KOPT-K1 (cell line): ENCODE results near the gene ADGRD1.

Experiments
- H3K27ac ChIP-seq: fragments of 200-600 bp; sonication (generic); 2 replicates; pipeline ENCODE4 v1.5.1; 2016; ENCODE audit warnings: antibody characterized with exemption, mild to moderate bottlenecking, low read depth, low read length; ENCODE audit not compliant: poor library complexity, severe bottlenecking
- H3K36me3 ChIP-seq: fragments of 200-600 bp; sonication (generic); 2 replicates; pipeline ENCODE4 v1.5.1; 2017; ENCODE audit warnings: antibody characterized with exemption, mild to moderate bottlenecking, low read length, moderate library complexity; ENCODE audit not compliant: insufficient read depth
- H3K9me3 ChIP-seq: fragments of 200-600 bp; sonication (generic); 2 replicates; pipeline ENCODE4 v1.5.1; 2017; ENCODE audit warnings: antibody characterized with exemption, low read length, mild to moderate bottlenecking; ENCODE audit not compliant: insufficient read depth, poor library complexity, severe bottlenecking

The ADGRD1 gene

GRCh38 chr12:131087302-131087818 lies 133.7 kb downstream of the ADGRD1 start:
- no peaks in the 10 kb centered on the region for H3K36me3 ChIP-seq
- H3K9me3 ChIP-seq = no peaks in the 10 kb centered on the region

GRCh38 chr12:131087991-131088700 lies 134.4 kb downstream of the ADGRD1 start:
- no peak overlapping the region for H3K27ac ChIP-seq
- H3K9me3 ChIP-seq = no peaks in the 10 kb centered on the region
- H3K36me3 ChIP-seq = no peaks in the 10 kb centered on the region

More at GRCh38 chr12:131087302-131087818, 133.7 kb downstream of the ADGRD1 start:
- H3K27ac ChIP-seq = no peak overlapping the region

GRCh38 chr12:131088701-131089530 lies 135.2 kb downstream of the ADGRD1 start:
- H3K9me3 ChIP-seq = no peaks in the 10 kb centered on the region

DNA sequence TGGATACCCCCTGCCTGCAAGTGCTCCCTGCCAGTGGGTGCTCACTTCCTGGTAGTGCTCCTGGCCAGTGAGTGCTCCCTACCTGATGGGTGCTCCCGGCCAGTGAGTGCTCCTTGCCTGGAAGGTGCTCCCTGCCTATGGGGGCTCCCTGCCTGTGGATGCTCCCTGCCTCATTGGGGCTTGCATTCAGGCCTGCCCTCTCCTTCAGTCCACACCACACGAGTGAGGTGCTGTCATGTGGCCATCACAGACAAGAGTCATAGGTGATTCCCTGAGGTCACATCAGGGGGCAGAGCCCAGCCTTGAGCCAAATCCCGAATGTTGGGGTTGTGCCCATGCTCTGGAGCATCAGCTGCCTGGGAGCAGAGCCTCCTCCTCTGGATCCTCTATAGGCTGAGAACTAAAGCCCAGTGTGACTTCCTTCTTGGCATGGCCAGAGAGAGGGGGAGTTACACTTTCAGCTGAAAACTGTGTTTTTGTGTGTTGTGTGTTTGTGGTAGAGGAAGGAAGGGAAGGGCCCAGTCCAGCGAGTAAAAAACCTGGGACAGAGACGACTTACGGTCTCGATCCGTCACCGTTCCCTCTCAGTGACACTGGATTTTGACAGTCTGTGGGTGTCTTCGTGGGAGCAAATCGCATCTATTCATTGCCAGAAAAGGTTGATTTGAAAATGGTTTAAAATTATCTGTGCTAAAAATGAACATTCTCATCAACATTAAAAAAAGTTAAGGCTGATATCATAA lies 136.0 kb downstream of the ADGRD1 start:
- Histone ChIP-seq H3K9me3 (no peaks in the 10 kb centered on the region), H3K36me3 (no peaks in the 10 kb centered on the region), H3K27ac (no peak overlapping the region)

More at GRCh38 chr12:131088701-131089530, 135.2 kb downstream of the ADGRD1 start:
- Histone ChIP-seq H3K36me3 (no peaks in the 10 kb centered on the region), H3K27ac (no peak overlapping the region)

- Histone ChIP-seq H3K36me3 (no peaks in the 10 kb centered on the region), H3K27ac (no peak overlapping the region), H3K9me3 (no peaks in the 10 kb centered on the region)
Measured at GRCh38 chr12:131090274-131091210, 136.8 kb downstream of the ADGRD1 start.

DNA sequence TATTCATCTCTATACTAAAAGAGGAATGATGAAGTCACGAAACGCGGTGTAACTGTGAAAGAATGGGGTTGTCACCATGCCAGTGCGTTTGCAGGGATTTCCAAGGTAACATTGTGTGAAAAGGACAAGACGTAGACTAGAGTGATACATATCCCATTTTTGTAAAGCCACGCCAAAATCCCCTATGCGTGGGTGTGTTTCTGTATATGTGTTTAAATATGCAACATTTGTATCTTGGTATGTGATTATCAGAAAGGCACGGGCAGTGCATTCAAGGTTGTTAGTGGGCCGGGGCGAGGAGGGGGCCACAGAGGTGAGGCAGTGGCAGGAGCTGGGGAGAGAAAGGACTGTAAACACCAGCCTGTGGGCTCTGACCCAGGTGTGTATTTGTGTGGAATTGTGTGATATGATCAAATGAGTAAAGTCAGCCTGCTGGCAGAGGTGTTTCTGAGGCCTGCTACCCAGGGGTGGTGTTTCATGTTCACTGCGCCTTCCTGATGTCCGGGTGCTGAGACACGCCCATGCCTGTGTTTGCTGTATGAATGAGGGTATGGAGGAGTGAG lies 137.8 kb downstream of the ADGRD1 start:
- H3K36me3 ChIP-seq = no peaks in the 10 kb centered on the region
- no peak overlapping the region for H3K27ac ChIP-seq
- H3K9me3 ChIP-seq = no peaks in the 10 kb centered on the region

DNA sequence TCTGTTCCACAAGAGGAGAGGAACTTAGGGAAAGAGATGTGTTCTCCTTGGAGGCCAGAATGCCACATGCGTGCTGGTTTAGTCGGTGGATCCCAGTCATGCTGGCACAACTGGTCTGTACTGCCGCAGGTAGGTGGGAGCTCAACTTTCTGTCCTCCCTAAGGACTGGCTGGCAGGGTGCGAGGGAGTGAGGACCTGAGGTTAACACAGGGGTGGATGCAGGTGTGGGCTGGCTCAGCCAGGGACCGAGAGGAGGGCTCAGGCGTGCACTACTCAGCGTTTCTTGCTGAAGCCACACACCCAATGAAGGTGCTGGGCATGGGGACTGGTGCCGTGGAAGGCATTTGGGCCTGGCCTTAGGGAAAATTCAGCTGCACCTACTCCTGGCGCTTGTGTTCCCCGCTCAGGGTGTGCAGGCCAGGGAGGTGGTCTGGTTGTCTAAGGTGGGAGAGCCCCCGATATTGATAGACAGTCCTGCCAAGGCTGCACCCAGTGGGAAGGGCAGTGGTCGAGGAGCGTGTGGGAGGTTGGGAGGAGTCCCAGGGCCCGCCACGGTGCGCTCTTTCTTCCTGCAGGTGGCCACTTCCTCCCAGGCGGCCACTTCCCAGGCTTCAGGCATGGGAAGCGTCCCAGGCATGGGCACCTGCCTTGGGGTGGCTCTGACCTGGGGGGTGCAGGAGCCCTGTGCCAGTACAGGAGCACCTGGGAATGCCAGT lies 138.4 kb downstream of the ADGRD1 start:
- H3K36me3 ChIP-seq = no peaks in the 10 kb centered on the region
- no peak overlapping the region for H3K27ac ChIP-seq
- no peaks in the 10 kb centered on the region for H3K9me3 ChIP-seq

- H3K27ac ChIP-seq = no peak overlapping the region
- H3K9me3 ChIP-seq = no peaks in the 10 kb centered on the region
- no peaks in the 10 kb centered on the region for H3K36me3 ChIP-seq
Measured at GRCh38 chr12:131092901-131093603, 139.3 kb downstream of the ADGRD1 start.

- H3K9me3 ChIP-seq = no peaks in the 10 kb centered on the region
- no peak overlapping the region for H3K27ac ChIP-seq
- no peaks in the 10 kb centered on the region for H3K36me3 ChIP-seq
Measured at GRCh38 chr12:131093604-131093955, 139.9 kb downstream of the ADGRD1 start.

DNA sequence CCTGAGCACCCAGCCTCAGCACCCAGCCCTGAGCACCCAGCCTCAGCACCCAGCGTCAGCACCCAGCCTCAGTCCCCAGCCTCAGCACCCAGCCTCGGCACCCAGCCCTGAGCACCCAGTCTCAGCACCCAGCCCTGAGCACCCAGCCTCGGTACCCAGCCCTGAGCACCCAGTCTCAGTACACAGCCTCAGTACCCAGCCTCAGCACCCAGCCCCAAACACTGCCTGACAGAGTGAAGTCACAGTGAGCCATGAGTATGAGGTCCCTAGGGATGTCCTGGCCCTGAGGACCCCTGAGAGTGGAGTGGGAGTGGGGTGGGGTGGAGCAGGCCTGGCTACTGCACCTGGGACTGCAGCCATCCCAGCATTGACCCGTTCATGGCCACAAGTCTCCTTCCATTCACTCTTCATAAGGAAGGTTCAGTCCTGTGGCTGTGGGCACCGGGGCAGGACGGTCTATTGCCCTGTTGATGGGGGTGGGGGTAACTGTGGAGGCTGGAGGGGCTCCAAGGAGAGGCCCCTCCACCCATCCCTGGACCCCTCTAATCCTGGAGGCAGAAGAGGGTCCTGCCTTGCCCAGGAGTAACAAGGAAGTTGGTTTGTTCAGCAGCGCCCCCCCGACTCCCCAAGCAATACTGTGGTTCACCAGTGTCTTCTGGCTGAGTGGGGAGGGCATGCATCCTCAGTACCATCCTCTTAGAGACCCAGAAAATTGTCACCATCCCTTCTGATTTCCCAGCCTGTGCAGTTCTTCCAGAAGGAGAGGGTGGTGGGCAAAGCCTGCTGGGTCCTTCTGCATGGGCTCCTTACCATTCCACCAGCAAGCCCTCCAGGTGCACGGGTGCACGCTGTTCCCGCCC lies 140.5 kb downstream of the ADGRD1 start:
- Histone ChIP-seq H3K27ac (no peak overlapping the region), H3K9me3 (no peaks in the 10 kb centered on the region), H3K36me3 (no peaks in the 10 kb centered on the region)

DNA sequence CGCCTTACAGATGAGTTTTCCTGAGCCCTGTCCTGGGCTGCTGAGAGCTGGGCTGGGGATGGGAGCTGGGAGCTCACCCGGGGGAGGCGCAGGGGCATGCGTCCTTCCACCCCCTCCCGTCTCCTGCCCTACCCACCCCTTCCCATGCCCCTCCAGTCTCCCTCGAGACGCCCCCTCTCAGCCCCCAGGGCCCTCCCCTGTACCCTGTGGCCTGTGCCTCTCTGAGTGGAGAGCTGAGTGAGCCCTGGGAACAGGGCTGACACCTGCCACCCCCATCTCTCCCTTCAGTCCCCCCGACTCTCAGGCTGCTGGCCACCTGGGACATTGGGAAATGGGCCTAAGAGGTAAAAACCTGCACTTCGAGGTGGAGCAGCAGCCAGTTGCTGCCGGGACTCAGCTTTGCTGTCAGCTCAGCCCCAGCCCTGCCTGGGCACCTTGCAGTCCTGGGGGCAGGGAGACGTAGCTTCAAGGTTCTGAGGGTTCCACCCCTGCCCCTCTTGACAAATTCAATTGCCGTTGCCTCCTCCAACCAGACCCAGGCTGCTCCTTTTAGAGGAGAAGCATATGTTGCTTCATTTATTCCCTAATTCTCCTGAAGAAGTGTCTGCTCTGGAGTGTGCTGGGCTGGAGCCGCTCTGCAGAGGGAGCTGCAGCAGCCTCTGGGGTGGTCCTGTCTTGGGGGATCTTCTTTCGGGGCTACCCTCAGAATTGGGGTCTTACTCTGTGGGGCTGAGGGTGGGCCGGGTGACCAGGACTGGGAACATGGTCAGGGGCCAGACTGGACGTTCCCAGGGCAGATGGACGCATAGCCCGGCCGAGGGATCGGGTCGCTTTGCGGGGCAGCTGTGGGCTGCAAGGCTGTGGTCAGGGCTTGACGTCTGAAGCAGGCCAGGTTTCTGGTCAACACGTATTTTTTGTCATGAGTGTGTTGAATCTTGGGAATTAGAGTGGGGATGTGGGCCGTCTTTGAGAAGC lies 141.4 kb downstream of the ADGRD1 start:
- no peaks in the 10 kb centered on the region for H3K36me3 ChIP-seq
- no peak overlapping the region for H3K27ac ChIP-seq
- no peaks in the 10 kb centered on the region for H3K9me3 ChIP-seq
